H1 (cell line): ENCODE results near the gene TLE3. TPM values are rescaled to one million over a fixed set of nuclear protein-coding genes. Genes with fewer than 3 reads are reported as not detected.

Experiments used
- ASH2L ChIP-seq: fragments of 200-600, 300-600 bp; sonication (generic); IDR thresholded peaks from one replicate; pipeline ENCODE4 v1.7.1; 2017; ENCODE audit warnings: low read length
- CBX8 ChIP-seq: fragments of 300-800, 300-1000 bp; sonication (generic); IDR thresholded peaks from 2 replicates; pipeline ENCODE4 v1.7.1; 2016; ENCODE audit warnings: low read depth, low read length, borderline replicate concordance
- RAD21 ChIP-seq, 2 experiments: IDR thresholded peaks in 1 of 2; conservative IDR thresholded peaks in 1 of 2; 2 replicates each; pipeline ENCODE4 v1.6.1; 2011; ENCODE audit warnings: low read depth in 2 of 2, low read length in 2 of 2, improper control_type of control experiment in 1 of 2, inconsistent platforms in 1 of 2, mild to moderate bottlenecking in 1 of 2, moderate library complexity in 1 of 2
- RNF2 ChIP-seq: fragments of 200-900, 300-1000 bp; sonication (generic); IDR thresholded peaks from 2 replicates; pipeline ENCODE4 v1.7.1; 2016; ENCODE audit warnings: borderline replicate concordance, low read depth, mild to moderate bottlenecking, antibody characterized with exemption, low read length; ENCODE audit not compliant: poor library complexity, severe bottlenecking; ENCODE audit errors: missing control alignments
- polyA plus RNA-seq, 7 experiments: library from polyadenylated mRNA; depleted of rRNA in 3 of 7; stranded (reverse) in 5 of 7; unstranded in 2 of 7; fragments of >200 nt in 5 of 7; fragments of 200-250 nt in 2 of 7; gene quantifications; 1 replicate in 5 of 7; 2 replicates in 1 of 7; 4 replicates in 1 of 7; pipeline versions ENCODE4 v1.2.1 to v1.2.3, GENCODE V29; 2011 to 2013; ENCODE audit warnings: missing spikeins in 2 of 7, mixed read lengths in 2 of 7
- total RNA-seq: library from RNA; stranded (reverse); fragmentation: NEBNext Ultra II Directional; extraction: Animal tissue kit (Norgen Biotek cat#: 25700); gene quantifications from 2 replicates; pipeline ENCODE4 v1.2.1, GENCODE V29; 2021
- TF ChIP-seq, protein P1 (sequence below), 3 experiments: IDR thresholded peaks; 1 replicate in 2 of 3; 2 replicates in 1 of 3; pipeline versions ENCODE4 v1.5.1 to v1.6.1; 2011; ENCODE audit warnings: low read length in 3 of 3, mild to moderate bottlenecking in 3 of 3, inconsistent platforms in 2 of 3, low read depth in 1 of 3, moderate library complexity in 1 of 3; ENCODE audit not compliant: insufficient read depth in 1 of 3; ENCODE audit errors: control extremely low read depth in 1 of 3

The TLE3 gene
- total and polyA plus RNA-seq, 2 of the 8 experiments (the other 6 are each of a cell fraction or from before 2014, with no cell fraction given), result 25.1 to 61.2 TPM

DNA sequence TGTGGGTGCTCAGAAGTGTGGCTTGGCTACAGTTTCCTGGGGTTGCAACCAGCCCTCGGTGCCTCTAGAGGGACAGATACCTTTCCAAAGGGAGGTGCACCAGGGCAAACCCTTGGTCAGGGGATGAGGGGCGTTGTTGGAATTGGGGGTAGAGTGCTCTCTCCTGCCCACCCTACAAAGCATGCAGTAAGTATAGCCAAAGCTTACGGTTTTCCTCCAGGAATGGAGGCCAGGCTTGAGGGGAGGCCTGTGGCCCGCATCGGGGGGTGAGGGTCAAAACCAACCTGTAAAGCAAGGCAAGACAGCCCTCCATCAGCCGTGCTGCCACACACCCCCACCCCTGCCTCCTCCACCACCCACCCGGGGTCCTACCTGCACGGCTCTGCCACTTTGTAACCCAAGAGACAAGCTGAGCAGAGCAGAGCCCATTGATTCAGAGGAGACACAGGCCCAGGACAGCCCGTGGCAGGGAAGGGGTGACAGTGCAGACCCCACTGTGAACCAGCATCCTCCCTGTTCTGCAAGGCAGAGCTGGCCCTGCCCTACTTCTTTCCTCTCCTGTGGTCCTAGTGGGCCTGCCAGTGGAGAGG is 41.5 kb downstream of the TLE3 start (continued):
- no peak for TF ChIP-seq RNF2
- TF ChIP-seq, protein P1, sequence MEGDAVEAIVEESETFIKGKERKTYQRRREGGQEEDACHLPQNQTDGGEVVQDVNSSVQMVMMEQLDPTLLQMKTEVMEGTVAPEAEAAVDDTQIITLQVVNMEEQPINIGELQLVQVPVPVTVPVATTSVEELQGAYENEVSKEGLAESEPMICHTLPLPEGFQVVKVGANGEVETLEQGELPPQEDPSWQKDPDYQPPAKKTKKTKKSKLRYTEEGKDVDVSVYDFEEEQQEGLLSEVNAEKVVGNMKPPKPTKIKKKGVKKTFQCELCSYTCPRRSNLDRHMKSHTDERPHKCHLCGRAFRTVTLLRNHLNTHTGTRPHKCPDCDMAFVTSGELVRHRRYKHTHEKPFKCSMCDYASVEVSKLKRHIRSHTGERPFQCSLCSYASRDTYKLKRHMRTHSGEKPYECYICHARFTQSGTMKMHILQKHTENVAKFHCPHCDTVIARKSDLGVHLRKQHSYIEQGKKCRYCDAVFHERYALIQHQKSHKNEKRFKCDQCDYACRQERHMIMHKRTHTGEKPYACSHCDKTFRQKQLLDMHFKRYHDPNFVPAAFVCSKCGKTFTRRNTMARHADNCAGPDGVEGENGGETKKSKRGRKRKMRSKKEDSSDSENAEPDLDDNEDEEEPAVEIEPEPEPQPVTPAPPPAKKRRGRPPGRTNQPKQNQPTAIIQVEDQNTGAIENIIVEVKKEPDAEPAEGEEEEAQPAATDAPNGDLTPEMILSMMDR (IDR thresholded peaks at IDR 0.05; ENCODE audit: control extremely low read depth in 1 of 3, insufficient read depth in 1 of 3, low read depth in 1 of 3, low read length in 3 of 3), result no peak
- no peak for TF ChIP-seq CBX8
- no peak for TF ChIP-seq RAD21 (IDR thresholded peaks at IDR 0.05 in 1 of 2, conservative IDR thresholded peaks at IDR 0.05 in 1 of 2; ENCODE audit: low read depth in 2 of 2, low read length in 2 of 2)
- no peak for TF ChIP-seq ASH2L
- TF ChIP-seq, all 59 proteins: peak for 0
